HCT116 (cell line): Measurements from ENCODE around the gene BPIFB1.

Source experiments
- EZH2 ChIP-seq: fragments of 200-600 bp; sonication (generic); IDR thresholded peaks from 2 replicates; pipeline ENCODE4 v1.6.1; 2017; ENCODE audit warnings: antibody characterized with exemption, mixed run types
- POLR2AphosphoS5 ChIP-seq: IDR thresholded peaks from 2 replicates; pipeline ENCODE4 v1.6.1; 2011; ENCODE audit warnings: mild to moderate bottlenecking, low read depth, low read length, moderate library complexity
- TF ChIP-seq, protein P1 (sequence below), 3 experiments: fragments of 200-600 bp in 1 of 3; sonication (generic) in 1 of 3; IDR thresholded peaks in 2 of 3; conservative IDR thresholded peaks in 1 of 3; 2 replicates each; pipeline ENCODE4 v1.5.1; 2012 to 2017; ENCODE audit warnings: low read depth in 2 of 3, low read length in 2 of 3, antibody characterized with exemption in 1 of 3, borderline replicate concordance in 1 of 3, control low read depth in 1 of 3, mild to moderate bottlenecking in 1 of 3, mixed read lengths in 1 of 3, mixed run types in 1 of 3, moderate library complexity in 1 of 3; ENCODE audit not compliant: insufficient read depth in 1 of 3

DNA sequence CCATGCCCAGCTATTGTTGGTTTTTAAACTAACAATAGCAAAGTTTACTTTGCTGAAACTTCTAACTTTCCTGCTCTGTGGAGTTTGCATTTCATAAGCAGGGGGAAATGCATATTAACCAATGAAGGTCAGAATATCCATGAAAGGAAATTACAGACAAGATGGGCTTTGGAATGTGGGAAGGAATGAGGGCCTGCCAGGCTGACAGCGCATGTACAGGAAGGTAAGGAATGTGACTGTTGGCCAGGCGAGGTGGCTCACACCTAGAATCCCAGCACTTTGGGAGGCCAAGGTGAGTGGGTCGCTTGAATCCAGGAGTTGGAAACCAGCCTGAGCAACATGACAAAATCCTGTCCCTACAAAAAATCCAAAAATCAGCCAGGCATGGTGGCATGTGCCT is 68.7 kb downstream of the BPIFB1 start:
- no peak for TF ChIP-seq EZH2
- TF ChIP-seq, protein P1, sequence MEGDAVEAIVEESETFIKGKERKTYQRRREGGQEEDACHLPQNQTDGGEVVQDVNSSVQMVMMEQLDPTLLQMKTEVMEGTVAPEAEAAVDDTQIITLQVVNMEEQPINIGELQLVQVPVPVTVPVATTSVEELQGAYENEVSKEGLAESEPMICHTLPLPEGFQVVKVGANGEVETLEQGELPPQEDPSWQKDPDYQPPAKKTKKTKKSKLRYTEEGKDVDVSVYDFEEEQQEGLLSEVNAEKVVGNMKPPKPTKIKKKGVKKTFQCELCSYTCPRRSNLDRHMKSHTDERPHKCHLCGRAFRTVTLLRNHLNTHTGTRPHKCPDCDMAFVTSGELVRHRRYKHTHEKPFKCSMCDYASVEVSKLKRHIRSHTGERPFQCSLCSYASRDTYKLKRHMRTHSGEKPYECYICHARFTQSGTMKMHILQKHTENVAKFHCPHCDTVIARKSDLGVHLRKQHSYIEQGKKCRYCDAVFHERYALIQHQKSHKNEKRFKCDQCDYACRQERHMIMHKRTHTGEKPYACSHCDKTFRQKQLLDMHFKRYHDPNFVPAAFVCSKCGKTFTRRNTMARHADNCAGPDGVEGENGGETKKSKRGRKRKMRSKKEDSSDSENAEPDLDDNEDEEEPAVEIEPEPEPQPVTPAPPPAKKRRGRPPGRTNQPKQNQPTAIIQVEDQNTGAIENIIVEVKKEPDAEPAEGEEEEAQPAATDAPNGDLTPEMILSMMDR (IDR thresholded peaks at IDR 0.05 in 2 of 3, conservative IDR thresholded peaks at IDR 0.05 in 1 of 3; ENCODE audit: borderline replicate concordance in 1 of 3, insufficient read depth in 1 of 3, low read depth in 2 of 3, low read length in 2 of 3): no peak
- TF ChIP-seq POLR2AphosphoS5: no peak
